Epithelial cell of esophagus (primary cell): ENCODE measurements around the gene IL4R.
"Not testable (repeated sequence)": the region's sequence is repeated elsewhere in the genome, so short reads cannot be mapped to it uniquely, and the experiment has no call there.

Experiments
- DNase-seq: peaks from one replicate; pipeline ENCODE4 v3.0.0; 2010; ENCODE audit warnings: low read depth
- H3K4me3 ChIP-seq: 2 replicates; pipeline ENCODE4 v1.5.1; 2011; ENCODE audit warnings: mild to moderate bottlenecking, low read length, control low read depth
- TF ChIP-seq, protein P1 (sequence below): IDR thresholded peaks from 2 replicates; pipeline ENCODE4 v1.5.1; 2011; ENCODE audit warnings: low read depth, mild to moderate bottlenecking, low read length, control low read depth, inconsistent platforms; ENCODE audit not compliant: insufficient read depth; ENCODE audit errors: missing control alignments

IL4R gene

DNA sequence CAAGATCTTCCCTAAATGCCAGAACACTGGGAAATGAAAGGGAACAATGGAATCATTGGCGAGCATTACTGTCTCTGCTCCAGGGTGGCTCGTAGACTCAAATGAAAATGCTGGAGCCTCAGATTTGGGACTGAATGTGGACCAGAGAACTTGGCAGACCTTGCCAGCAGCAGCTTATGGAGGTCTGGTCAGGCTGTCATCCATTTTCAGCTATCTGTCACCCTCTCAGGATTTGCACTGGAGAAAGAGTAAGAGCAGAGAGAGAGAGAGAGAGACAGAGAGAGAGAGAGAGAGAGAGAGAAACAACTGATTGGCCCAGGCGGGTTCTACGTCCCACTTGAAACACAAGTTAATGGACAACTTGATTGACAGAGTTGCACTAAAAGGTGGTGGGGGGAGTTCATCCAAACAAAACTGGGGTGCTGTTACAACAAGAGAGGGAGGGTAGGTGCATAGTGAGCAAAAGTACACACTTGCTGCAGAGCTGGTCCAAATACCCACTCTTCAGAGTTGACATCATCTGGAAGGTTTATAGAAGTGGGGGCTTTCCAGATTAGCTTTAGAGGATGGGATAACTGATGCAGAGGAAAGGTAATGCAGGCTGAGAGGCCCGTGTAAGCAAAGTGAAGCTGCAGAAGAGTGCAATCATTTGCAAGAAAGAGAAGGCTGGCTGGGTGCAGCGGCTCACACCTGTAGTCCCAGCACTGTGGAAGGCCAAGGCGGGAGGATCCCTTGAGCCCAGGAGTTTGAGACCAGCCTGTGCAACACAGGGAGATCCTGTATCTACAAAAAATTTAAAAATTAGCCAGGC, 28.7 kb upstream of the IL4R start:
- H3K4me3 ChIP-seq = no peak overlapping the region
- no peak for DNase-seq
- TF ChIP-seq, protein P1, sequence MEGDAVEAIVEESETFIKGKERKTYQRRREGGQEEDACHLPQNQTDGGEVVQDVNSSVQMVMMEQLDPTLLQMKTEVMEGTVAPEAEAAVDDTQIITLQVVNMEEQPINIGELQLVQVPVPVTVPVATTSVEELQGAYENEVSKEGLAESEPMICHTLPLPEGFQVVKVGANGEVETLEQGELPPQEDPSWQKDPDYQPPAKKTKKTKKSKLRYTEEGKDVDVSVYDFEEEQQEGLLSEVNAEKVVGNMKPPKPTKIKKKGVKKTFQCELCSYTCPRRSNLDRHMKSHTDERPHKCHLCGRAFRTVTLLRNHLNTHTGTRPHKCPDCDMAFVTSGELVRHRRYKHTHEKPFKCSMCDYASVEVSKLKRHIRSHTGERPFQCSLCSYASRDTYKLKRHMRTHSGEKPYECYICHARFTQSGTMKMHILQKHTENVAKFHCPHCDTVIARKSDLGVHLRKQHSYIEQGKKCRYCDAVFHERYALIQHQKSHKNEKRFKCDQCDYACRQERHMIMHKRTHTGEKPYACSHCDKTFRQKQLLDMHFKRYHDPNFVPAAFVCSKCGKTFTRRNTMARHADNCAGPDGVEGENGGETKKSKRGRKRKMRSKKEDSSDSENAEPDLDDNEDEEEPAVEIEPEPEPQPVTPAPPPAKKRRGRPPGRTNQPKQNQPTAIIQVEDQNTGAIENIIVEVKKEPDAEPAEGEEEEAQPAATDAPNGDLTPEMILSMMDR = no peak

DNA sequence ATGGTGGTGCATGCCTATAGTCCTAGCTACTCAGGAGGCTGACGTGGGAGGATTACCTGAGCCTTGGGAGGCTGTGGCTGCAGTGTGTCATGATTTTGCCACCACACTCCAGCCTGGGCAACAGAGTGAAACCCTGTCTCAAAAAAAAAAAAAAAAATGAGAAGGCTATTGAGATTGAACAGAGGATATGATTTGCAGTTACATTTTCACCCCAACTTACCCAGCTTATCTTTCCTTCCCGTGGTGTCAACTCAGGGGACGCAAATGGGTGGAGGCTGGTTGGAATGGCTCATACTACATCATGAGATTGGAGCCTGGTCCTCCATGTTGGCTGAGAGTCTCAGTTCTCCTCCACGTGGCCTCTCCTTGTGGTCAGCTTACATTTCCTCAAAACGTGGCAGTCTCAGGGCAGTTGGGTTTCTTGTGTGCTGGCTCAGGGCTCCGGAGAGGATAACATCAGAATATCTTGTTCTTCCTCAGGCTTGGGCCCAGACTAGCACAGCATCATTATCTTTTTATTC, 28.0 kb upstream of the IL4R start:
- no peak for DNase-seq

DNA sequence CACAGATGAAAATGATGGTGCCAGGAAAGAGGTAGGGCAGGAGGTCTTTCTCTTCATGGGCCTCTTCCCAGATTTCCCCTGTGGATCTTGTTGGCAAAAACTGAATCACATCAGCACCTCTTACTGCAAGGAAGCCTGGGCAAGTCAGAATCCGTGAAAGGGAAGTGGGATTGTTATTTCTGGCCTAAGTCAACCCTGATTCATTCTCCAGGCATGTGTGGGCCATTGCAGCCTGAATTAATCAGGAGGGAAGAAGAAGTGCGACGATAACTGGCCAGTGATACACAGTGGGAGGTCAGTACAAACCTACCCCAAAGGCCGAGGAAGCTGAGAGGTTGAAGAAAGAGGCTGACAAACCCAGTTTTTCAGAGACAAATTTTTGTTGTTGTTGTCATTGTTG, 27.3 kb upstream of the IL4R start:
- peak; percentile 97 for DNase-seq
- H3K4me3 ChIP-seq = no peak overlapping the region
- TF ChIP-seq, protein P1 = no peak

More for the DNA sequence above, 28.0 kb upstream of the IL4R start:
- no peak overlapping the region for H3K4me3 ChIP-seq
- TF ChIP-seq, protein P1 = no peak

DNA sequence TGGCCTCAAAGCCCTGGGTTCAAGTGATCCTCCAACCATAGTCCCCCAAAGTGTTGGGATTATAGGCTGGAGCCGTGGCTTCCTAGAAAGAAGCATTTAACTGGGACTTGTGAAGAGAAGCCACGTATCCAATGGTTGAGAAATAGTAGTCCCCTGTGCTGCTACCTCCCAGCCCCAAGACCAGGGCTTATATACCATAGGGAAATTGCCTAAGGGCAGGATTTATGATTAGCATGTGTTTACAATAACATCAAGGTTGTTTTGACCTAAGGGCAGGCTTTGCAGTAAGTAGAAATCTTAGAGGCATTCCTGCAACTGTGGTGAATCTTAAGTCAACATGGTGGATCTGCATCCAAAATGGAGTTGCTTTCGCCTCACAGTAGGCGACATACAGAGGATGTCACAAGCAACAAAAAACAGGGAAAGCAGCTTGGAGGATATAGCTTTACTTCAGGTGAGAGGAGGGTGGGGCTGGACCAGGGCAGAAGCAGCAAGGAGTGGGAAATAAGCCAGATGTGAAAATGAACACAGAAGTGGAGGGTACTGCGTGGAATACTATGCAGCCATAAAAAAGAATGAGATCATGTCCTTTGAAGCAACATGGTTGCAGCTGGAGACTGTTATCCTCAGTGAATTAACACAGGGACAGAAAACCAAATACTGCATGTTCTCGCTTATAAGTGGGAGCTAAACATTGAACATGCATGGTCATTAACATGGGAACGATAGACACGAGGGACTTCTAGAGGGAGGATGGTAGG, 26.5 kb upstream of the IL4R start:
- TF ChIP-seq, protein P1 = no peak
- no peak for DNase-seq
- H3K4me3 ChIP-seq = no peak overlapping the region

DNA sequence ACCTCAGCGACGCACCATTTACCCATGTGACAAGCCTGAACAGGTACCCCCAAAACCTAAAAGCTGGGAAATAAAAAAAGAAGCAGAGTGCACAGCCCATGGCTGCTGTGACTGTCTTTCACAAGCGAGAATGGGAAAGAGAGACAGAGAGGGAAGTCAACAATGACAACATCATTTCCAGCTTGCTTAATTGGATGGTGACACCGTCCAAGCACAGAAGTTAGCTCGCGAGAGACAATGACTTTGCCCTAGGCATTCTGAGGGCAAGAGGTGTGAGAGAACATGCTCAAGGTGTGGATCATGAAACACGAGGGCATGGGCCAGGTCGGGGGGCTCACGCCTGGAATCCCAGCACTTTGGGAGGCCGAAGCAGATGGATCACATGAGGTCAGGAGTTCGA, 25.9 kb upstream of the IL4R start:
- TF ChIP-seq, protein P1 = no peak
- no peak for DNase-seq
- H3K4me3 ChIP-seq = no peak overlapping the region

DNA sequence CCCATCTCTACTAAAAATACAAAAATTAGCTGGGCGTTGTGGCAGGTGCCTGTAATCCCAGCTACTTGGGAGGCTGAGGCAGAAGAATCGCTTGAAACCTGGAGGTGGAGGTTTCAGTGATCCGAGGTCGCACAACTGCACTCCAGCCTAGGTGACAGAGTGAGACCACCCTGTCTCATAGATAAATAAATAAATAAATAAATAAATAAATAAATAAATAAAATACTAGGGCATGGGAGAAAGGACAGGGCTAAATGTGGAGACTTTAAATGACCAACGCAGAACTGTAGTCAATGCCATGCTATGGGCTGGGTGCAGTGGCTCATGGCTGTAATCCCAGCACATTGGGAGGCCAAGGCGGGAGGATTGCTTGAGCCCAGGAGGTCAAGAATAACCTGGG, 25.5 kb upstream of the IL4R start:
- not testable (repeated sequence) for H3K4me3 ChIP-seq, DNase-seq

DNA sequence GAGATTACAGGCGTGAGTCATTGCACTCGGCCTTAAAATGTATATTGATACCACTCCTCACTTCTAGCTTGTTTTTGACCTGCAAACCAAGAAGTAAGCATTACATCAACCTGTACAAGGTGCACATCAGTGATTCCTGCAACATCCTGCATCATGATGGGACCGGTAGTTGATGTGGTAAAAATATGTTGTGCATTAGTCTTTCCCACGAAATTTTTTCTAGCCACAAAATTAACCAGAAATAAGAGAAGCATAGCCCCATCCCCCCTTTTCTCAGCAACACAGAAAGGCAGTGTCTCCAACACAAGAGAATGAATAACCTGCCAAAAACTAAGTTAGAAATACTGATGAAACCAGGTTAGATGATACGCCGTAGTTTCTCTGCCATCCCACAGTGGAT, 24.1 kb upstream of the IL4R start:
- TF ChIP-seq, protein P1 = no peak
- no peak for DNase-seq
- no peak overlapping the region for H3K4me3 ChIP-seq
